H9 (cell line): ENCODE results near the gene TNFAIP3. TPM values are rescaled to one million over a fixed set of nuclear protein-coding genes. Genes with fewer than 3 reads are reported as not detected.

ENCODE experiments used
- DNase-seq: peaks from one replicate; pipeline ENCODE4 v3.0.0-alpha.2; 2017
- H2AFZ ChIP-seq: one replicate; pipeline ENCODE4 v1.6.1; 2013; ENCODE audit warnings: mild to moderate bottlenecking, low read length, control low read depth, moderate library complexity
- H2AK5ac ChIP-seq: 2 replicates; pipeline ENCODE4 v1.6.1; 2013; ENCODE audit warnings: low read length, control low read depth, mixed read lengths; ENCODE audit not compliant: insufficient read length
- H2BK120ac ChIP-seq: one replicate; pipeline ENCODE4 v1.6.1; 2013; ENCODE audit warnings: low read depth, mild to moderate bottlenecking, low read length, control low read depth, inconsistent platforms; ENCODE audit not compliant: poor library complexity, severe bottlenecking
- H2BK12ac ChIP-seq: 2 replicates; pipeline ENCODE4 v1.6.1; 2013; ENCODE audit warnings: low read length, control low read depth, mixed read lengths, low read depth; ENCODE audit not compliant: insufficient read length
- H2BK15ac ChIP-seq: 2 replicates; pipeline ENCODE4 v1.6.1; 2013; ENCODE audit warnings: low read depth, low read length, control low read depth
- H2BK20ac ChIP-seq: one replicate; pipeline ENCODE4 v1.6.1; 2013; ENCODE audit warnings: low read depth, mild to moderate bottlenecking, low read length, control low read depth, inconsistent platforms; ENCODE audit not compliant: poor library complexity, severe bottlenecking
- H2BK5ac ChIP-seq: 2 replicates; pipeline ENCODE4 v1.6.1; 2013; ENCODE audit warnings: low read length, control low read depth, mixed read lengths; ENCODE audit not compliant: insufficient read length
- H3K14ac ChIP-seq: 2 replicates; pipeline ENCODE4 v1.6.1; 2013; ENCODE audit warnings: low read length, control low read depth; ENCODE audit not compliant: insufficient read depth
- H3K18ac ChIP-seq: 2 replicates; pipeline ENCODE4 v1.6.1; 2013; ENCODE audit warnings: low read depth, mild to moderate bottlenecking, mixed read lengths, low read length, control low read depth; ENCODE audit not compliant: insufficient read length
- H3K23ac ChIP-seq: 2 replicates; pipeline ENCODE4 v1.6.1; 2013; ENCODE audit warnings: low read length, control low read depth, mixed read lengths, low read depth; ENCODE audit not compliant: insufficient read length
- H3K23me2 ChIP-seq: 2 replicates; pipeline ENCODE4 v1.6.1; 2013; ENCODE audit warnings: low read depth, mild to moderate bottlenecking, mixed read lengths, low read length, control low read depth; ENCODE audit not compliant: insufficient read length, poor library complexity, severe bottlenecking
- H3K27ac ChIP-seq: 2 replicates; pipeline ENCODE4 v1.5.1; 2013; ENCODE audit warnings: low read length, control low read depth, mixed read lengths, low read depth; ENCODE audit not compliant: insufficient read length
- H3K27me3 ChIP-seq: 2 replicates; pipeline ENCODE4 v1.6.1; 2013; ENCODE audit warnings: low read length, control low read depth, inconsistent platforms; ENCODE audit not compliant: insufficient read depth
- H3K4ac ChIP-seq: 2 replicates; pipeline ENCODE4 v1.6.1; 2013; ENCODE audit warnings: low read depth, mild to moderate bottlenecking, control low read depth, inconsistent platforms, low read length, moderate library complexity
- H3K4me1 ChIP-seq: 2 replicates; pipeline ENCODE4 v1.6.1; 2013; ENCODE audit warnings: low read length, control low read depth, inconsistent platforms; ENCODE audit not compliant: insufficient read depth
- H3K4me2 ChIP-seq: 2 replicates; pipeline ENCODE4 v1.6.1; 2013; ENCODE audit warnings: low read length, control low read depth, mixed read lengths; ENCODE audit not compliant: insufficient read length, insufficient read depth
- H3K56ac ChIP-seq: 2 replicates; pipeline ENCODE4 v1.6.1; 2013; ENCODE audit warnings: low read depth, mild to moderate bottlenecking, mixed read lengths, low read length, control low read depth; ENCODE audit not compliant: insufficient read length
- H3K79me1 ChIP-seq: 2 replicates; pipeline ENCODE4 v1.6.1; 2013; ENCODE audit warnings: low read depth, mild to moderate bottlenecking, moderate library complexity, low read length, control low read depth, inconsistent platforms; ENCODE audit not compliant: insufficient read depth, poor library complexity, severe bottlenecking
- H3K79me2 ChIP-seq: 2 replicates; pipeline ENCODE4 v1.6.1; 2013; ENCODE audit warnings: low read length, control low read depth, inconsistent platforms; ENCODE audit not compliant: insufficient read depth
- H3K9ac ChIP-seq: 2 replicates; pipeline ENCODE4 v1.6.1; 2013; ENCODE audit warnings: low read length, control low read depth, mixed read lengths; ENCODE audit not compliant: insufficient read length; ENCODE audit errors: extremely low read depth
- H3K9me3 ChIP-seq: one replicate; pipeline ENCODE4 v1.6.1; 2013; ENCODE audit warnings: low read depth, low read length, inconsistent platforms; ENCODE audit not compliant: control insufficient read depth
- H3T11ph ChIP-seq: one replicate; pipeline ENCODE4 v1.6.1; 2013; ENCODE audit warnings: mild to moderate bottlenecking, low read length, control low read depth, inconsistent platforms
- H4K20me1 ChIP-seq: one replicate; pipeline ENCODE4 v1.6.1; 2013; ENCODE audit not compliant: control insufficient read depth, insufficient read length, insufficient read depth
- H4K5ac ChIP-seq: 2 replicates; pipeline ENCODE4 v1.6.1; 2013; ENCODE audit warnings: low read depth, mild to moderate bottlenecking, mixed read lengths, low read length, control low read depth; ENCODE audit not compliant: insufficient read length
- H4K8ac ChIP-seq: replicated peaks from 2 replicates; pipeline ENCODE4 v1.6.1; 2013; ENCODE audit warnings: low read length, control low read depth, mixed read lengths, low read depth; ENCODE audit not compliant: insufficient read length
- H4K91ac ChIP-seq: 2 replicates; pipeline ENCODE4 v1.6.1; 2013; ENCODE audit warnings: low read depth, mild to moderate bottlenecking, moderate library complexity, mixed read lengths, low read length, control low read depth; ENCODE audit not compliant: insufficient read length
- H3K27ac Mint-ChIP-seq, 3 experiments: 2 replicates in 2 of 3; 3 replicates in 1 of 3; pipeline ENCODE4 v1.8.0; 2020 to 2021; ENCODE audit warnings: mixed read lengths in 3 of 3, mild to moderate bottlenecking in 1 of 3, moderate library complexity in 1 of 3
- H3K27me3 Mint-ChIP-seq: 2 replicates; pipeline ENCODE4 v1.8.0; 2021; ENCODE audit warnings: low read depth, mild to moderate bottlenecking, moderate library complexity, mixed read lengths
- H3K36me3 Mint-ChIP-seq, 3 experiments: 2 replicates in 2 of 3; 3 replicates in 1 of 3; pipeline ENCODE4 v1.8.0; 2020 to 2021; ENCODE audit warnings: low read depth in 3 of 3, mixed read lengths in 3 of 3; ENCODE audit not compliant: insufficient read depth in 1 of 3
- H3K4me1 Mint-ChIP-seq, 2 experiments: 2 replicates each; pipeline ENCODE4 v1.8.0; 2020; ENCODE audit warnings: mixed read lengths in 2 of 2
- H3K4me3 Mint-ChIP-seq, 2 experiments: 2 replicates in 1 of 2; 3 replicates in 1 of 2; pipeline ENCODE4 v1.8.0; 2020 to 2021; ENCODE audit warnings: mild to moderate bottlenecking in 2 of 2, mixed read lengths in 2 of 2, moderate library complexity in 1 of 2
- H3K9me3 Mint-ChIP-seq, 2 experiments: 2 replicates in 1 of 2; 3 replicates in 1 of 2; pipeline ENCODE4 v1.8.0; 2020; ENCODE audit warnings: mild to moderate bottlenecking in 2 of 2, mixed read lengths in 2 of 2, moderate library complexity in 1 of 2
- CTCF ChIP-seq: fragments of 200-600 bp; sonication (generic); conservative IDR thresholded peaks from 3 replicates; pipeline ENCODE4 v1.8.0; 2021; ENCODE audit warnings: antibody characterized with exemption, mild to moderate bottlenecking
- WGBS: extraction: QIAGEN DNeasy Blood & Tissue Kit; methylation state at CpG from one replicate; pipeline ENCODE4 v1.1.7; 2013; ENCODE audit warnings: missing lambda C conversion rate, low lambda C conversion rate, mixed read lengths; ENCODE audit not compliant: insufficient read length; ENCODE audit errors: extremely low coverage; 5-methylcytosine and 5-hydroxymethylcytosine counted together
- total RNA-seq: library from RNA; stranded (reverse); gene quantifications from 2 replicates; pipeline ENCODE4 v1.2.1, GENCODE V29; 2021

TNFAIP3 gene
- total RNA-seq, 1 experiment from 2014 or later, result 3.7 TPM

- H3T11ph ChIP-seq, result no peak overlapping the region
- no peak overlapping the region for H3K23ac ChIP-seq
- peaks cover 0 to 28% (median 0%) of the 10 kb centered on the region in 3 experiments; a peak in 4 of 7 replicates for H3K36me3 Mint-ChIP-seq
- no peak overlapping the region for H3K4ac ChIP-seq
- H3K56ac ChIP-seq, result no peak overlapping the region
- H3K4me1 ChIP-seq, result peaks cover 5% of the 10 kb centered on the region; the same call in 1 of the 2 replicates
- no peak overlapping the region for H3K18ac ChIP-seq
- H3K23me2 ChIP-seq, result no peaks in the 10 kb centered on the region
- H3K27me3 Mint-ChIP-seq, result peaks cover 5% of the 10 kb centered on the region; the same call in 1 of the 2 replicates
- H3K4me2 ChIP-seq, result no peak overlapping the region
- no peaks in the 10 kb centered on the region for H3K27me3 ChIP-seq
- no peak overlapping the region for H3K14ac ChIP-seq
- H3K79me1 ChIP-seq, result no peaks in the 10 kb centered on the region
- no peak overlapping the region for H2AFZ ChIP-seq
- no peak overlapping the region for H2BK20ac ChIP-seq
- no peak overlapping the region for H2BK12ac ChIP-seq
- H2BK15ac ChIP-seq, result no peak overlapping the region
- no peak overlapping the region; a peak in 1 of 7 replicates for H3K27ac Mint-ChIP-seq
- H2BK120ac ChIP-seq, result no peak overlapping the region
- peaks cover 18 to 24% of the 10 kb centered on the region in 2 experiments for H3K4me1 Mint-ChIP-seq
- no peak overlapping the region for H4K5ac ChIP-seq
- H4K20me1 ChIP-seq, result no peaks in the 10 kb centered on the region
- no peak overlapping the region for H4K8ac ChIP-seq
- H3K9me3 Mint-ChIP-seq, result no peaks in the 10 kb centered on the region
- no CpG with 5 or more reads among the region's 13 CpGs for WGBS
- peak; percentile 34 for DNase-seq
- no peak for TF ChIP-seq CTCF
- no peak overlapping the region for H2BK5ac ChIP-seq
- no peak overlapping the region for H3K27ac ChIP-seq
- H2AK5ac ChIP-seq, result no peak overlapping the region
- H3K4me3 Mint-ChIP-seq, result peak overlapping the region in 1 of 2 experiments; percentile 22; a peak in 1 of 5 replicates
- no peak overlapping the region for H4K91ac ChIP-seq
- no peak overlapping the region for H3K9ac ChIP-seq
- no peaks in the 10 kb centered on the region for H3K9me3 ChIP-seq
- no peaks in the 10 kb centered on the region for H3K79me2 ChIP-seq
Observed at GRCh38 chr6:137879885-137880745, 13.1 kb downstream of the TNFAIP3 start.
